NCI-H82 (cell line): ENCODE data around the gene IL36RN.

Experiments
- DNase-seq: peaks from one replicate; lab custom pipeline; 2025; lab: John Stamatoyannopoulos, UW

Gene IL36RN

GRCh38 chr2:113102133-113102532 is 43.1 kb downstream of the IL36RN start:
- no peak for DNase-seq

GRCh38 chr2:113103277-113103676 is 44.3 kb downstream of the IL36RN start:
- DNase-seq: no peak

- no peak for DNase-seq
These were observed 45.1 kb downstream of the IL36RN start for GRCh38 chr2:113104054-113104611.

- no peak for DNase-seq
These were observed 46.2 kb downstream of the IL36RN start for GRCh38 chr2:113105047-113105785.

GRCh38 chr2:113111121-113111520 is 52.1 kb downstream of the IL36RN start:
- no peak for DNase-seq

- DNase-seq: no peak
These were observed 52.9 kb downstream of the IL36RN start for GRCh38 chr2:113111823-113112287.

- DNase-seq: no peak
These were observed 53.4 kb downstream of the IL36RN start for GRCh38 chr2:113112441-113112840.

DNA sequence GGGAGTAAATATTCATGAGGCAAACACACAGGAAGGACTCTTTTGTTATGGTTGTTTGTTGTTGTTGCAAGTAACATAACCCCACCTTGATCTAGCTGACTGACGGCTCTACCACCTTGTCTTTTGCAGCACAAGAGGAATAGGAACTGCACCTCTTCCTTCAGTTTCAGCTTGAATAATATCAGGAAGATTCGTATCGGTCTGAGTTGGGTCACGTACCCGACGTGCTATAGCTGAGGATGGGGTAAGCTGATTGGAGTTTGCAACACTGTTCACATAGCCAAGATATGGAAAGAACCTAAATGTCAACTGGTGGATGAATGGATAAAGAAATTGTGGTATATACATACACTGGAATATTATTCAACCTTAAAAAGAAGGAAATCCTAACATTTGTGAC is 53.9 kb downstream of the IL36RN start:
- DNase-seq: no peak

DNA sequence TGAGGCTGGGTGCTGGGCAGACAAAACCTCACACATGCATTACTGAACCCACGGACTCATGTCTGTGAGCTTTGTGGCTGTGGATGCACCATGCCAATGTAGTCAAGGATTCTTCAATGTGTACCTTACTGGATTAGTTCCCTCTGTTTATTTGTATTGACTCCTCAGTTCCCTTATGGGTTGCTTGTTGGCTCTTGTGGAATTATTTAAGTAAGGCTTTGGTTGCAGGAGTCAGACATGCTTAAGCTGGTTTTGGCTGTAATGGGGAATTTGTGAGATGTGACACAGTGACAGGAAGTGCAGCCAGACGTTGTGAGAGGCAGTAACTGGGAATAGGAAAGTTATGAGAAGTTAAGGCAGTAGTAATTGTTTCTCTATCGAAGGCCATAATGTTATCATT is 54.8 kb downstream of the IL36RN start:
- no peak for DNase-seq
